BE2C (cell line): ENCODE measurements around the gene ANGPT4.

Experiments used
- DNase-seq: peaks from one replicate; pipeline ENCODE4 v3.0.0-alpha.2; 2020
- H3K27me3 ChIP-seq: fragments of 250-450 bp; sonication (Bioruptor Pico); 2 replicates; pipeline ENCODE4 v1.5.1; 2020; ENCODE audit warnings: mild to moderate bottlenecking
- H3K36me3 ChIP-seq: fragments of 250-450 bp; sonication (Bioruptor Pico); 2 replicates; pipeline ENCODE4 v1.5.1; 2020; ENCODE audit warnings: mild to moderate bottlenecking
- H3K4me1 ChIP-seq: fragments of 250-450 bp; sonication (Bioruptor Pico); 2 replicates; pipeline ENCODE4 v1.5.1; 2020
- H3K4me3 ChIP-seq: 2 replicates; pipeline ENCODE4 v1.5.1; 2011; ENCODE audit warnings: low read depth, low read length
- H3K9me3 ChIP-seq: fragments of 250-450 bp; sonication (Bioruptor Pico); 2 replicates; pipeline ENCODE4 v1.5.1; 2020
- TF ChIP-seq, protein P1 (sequence below): IDR thresholded peaks from 2 replicates; pipeline ENCODE4 v1.5.1; 2012; ENCODE audit warnings: mild to moderate bottlenecking, low read depth, low read length

ANGPT4 gene

DNA sequence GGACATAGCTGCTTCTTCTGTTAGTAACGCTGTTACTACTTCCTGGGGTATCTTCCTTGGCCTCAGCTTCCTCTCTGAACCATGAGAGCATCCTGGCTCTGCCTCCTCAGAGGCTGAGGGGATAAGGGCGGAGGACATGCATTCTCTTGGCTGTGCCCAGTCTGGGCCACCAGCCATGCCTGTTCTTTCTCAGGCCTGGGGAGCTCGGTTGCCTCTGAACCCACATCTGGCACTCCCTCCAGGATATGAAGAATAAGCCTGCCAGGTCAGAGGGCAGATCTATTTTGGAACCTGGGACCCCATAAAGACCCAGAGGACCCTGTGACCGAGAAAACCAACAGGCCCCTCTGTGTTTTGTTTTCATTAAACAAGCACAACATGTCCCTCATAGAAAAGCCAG, 6.6 kb upstream of the ANGPT4 start:
- H3K27me3 ChIP-seq, result no peaks in the 10 kb centered on the region
- no peak overlapping the region for H3K4me3 ChIP-seq
- H3K9me3 ChIP-seq, result no peaks in the 10 kb centered on the region
- no peak for DNase-seq
- TF ChIP-seq, protein P1, sequence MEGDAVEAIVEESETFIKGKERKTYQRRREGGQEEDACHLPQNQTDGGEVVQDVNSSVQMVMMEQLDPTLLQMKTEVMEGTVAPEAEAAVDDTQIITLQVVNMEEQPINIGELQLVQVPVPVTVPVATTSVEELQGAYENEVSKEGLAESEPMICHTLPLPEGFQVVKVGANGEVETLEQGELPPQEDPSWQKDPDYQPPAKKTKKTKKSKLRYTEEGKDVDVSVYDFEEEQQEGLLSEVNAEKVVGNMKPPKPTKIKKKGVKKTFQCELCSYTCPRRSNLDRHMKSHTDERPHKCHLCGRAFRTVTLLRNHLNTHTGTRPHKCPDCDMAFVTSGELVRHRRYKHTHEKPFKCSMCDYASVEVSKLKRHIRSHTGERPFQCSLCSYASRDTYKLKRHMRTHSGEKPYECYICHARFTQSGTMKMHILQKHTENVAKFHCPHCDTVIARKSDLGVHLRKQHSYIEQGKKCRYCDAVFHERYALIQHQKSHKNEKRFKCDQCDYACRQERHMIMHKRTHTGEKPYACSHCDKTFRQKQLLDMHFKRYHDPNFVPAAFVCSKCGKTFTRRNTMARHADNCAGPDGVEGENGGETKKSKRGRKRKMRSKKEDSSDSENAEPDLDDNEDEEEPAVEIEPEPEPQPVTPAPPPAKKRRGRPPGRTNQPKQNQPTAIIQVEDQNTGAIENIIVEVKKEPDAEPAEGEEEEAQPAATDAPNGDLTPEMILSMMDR, result no peak
- H3K36me3 ChIP-seq, result no peaks in the 10 kb centered on the region
- H3K4me1 ChIP-seq, result no peaks in the 10 kb centered on the region

DNA sequence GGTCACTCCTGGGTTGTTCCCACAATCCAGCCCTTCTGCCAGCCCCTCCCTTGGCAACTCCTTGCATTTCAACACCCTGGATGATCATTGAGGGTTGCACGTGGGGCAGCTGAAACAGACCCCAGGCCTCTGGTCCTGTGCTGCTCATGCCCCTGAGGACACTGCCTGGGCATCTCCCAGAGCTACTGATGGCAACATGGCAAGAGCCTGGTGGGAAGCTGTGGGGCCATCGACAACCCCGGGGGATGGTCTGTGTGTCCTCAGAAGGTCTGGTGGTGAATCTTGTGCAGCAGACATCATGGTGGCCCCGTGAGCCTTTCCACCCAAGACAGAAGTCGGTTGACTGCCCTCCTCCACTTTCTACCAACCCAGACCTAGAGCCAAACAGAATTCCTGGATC, 4.9 kb upstream of the ANGPT4 start:
- no peaks in the 10 kb centered on the region for H3K36me3 ChIP-seq
- no peaks in the 10 kb centered on the region for H3K9me3 ChIP-seq
- no peaks in the 10 kb centered on the region for H3K4me1 ChIP-seq
- no peak overlapping the region for H3K4me3 ChIP-seq
- TF ChIP-seq, protein P1, result no peak
- DNase-seq, result no peak
- H3K27me3 ChIP-seq, result no peaks in the 10 kb centered on the region

DNA sequence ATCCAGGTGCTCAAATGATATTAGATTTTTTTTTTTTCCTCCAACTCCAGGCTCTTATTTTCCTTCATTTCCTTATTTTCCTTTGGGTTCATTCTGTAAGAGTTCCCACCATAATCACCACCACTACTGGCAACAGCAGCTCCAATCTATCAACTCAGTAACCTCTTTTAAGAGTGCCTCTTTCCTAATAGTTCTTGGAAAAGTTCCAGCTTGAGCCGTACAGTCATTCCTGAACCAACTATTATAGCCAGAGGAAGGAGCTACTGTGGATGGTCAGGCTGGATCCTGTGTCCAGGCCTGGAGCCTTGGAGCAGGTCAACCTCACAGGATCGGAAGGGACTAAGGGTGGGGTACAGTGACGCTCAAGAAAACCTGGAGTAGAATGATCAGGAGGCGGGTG, 4.2 kb upstream of the ANGPT4 start:
- TF ChIP-seq, protein P1, result no peak
- no peak for DNase-seq
- H3K4me1 ChIP-seq, result no peaks in the 10 kb centered on the region

DNA sequence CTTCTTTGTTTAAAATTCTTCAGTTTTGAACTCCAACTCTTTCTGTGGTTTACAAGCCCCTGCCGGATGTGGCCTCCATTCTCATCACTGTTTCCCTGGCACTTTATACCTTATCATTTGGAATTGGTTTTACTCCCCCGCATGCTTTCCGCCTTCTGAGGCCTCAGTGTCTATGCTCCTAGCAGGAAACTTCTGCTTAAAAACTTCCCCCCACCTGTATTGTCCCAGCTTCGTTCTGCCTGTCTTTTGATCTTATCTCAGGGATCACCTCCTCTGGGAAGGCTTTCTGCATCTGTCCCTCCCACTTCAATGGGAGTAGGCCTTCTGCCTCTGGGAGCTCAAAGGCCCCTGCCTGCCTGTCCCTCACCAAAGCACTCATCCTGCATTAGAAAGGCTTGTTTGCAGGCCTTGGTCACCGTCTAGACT, 3.4 kb upstream of the ANGPT4 start:
- no peaks in the 10 kb centered on the region for H3K36me3 ChIP-seq
- TF ChIP-seq, protein P1, result no peak
- DNase-seq, result no peak
- H3K4me1 ChIP-seq, result no peaks in the 10 kb centered on the region
- no peaks in the 10 kb centered on the region for H3K27me3 ChIP-seq
- H3K9me3 ChIP-seq, result no peaks in the 10 kb centered on the region
- no peak overlapping the region for H3K4me3 ChIP-seq

More for the DNA sequence above, 4.2 kb upstream of the ANGPT4 start:
- no peaks in the 10 kb centered on the region for H3K27me3 ChIP-seq
- H3K36me3 ChIP-seq, result no peaks in the 10 kb centered on the region
- no peak overlapping the region for H3K4me3 ChIP-seq
- H3K9me3 ChIP-seq, result no peaks in the 10 kb centered on the region

DNA sequence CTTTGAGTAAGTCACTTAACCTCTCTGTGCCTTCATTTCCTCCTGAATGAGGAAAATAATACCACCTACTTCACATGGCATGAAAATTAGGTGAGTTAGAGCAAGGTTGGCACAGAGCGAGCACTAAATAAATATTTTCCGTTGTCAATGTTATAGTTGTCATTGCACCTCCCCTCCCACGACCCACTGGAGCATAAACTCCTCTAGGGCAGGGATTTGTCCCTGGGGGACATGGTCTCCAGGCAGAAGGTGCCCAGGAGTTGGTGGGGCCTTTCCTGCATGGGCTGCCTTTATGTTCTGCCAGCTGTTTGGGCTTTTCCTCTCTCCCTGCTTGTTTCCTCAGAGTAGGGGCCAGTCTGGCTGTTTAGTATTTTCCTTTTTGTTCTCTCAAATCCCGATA, 1.3 kb upstream of the ANGPT4 start:
- no peak for DNase-seq
- no peaks in the 10 kb centered on the region for H3K9me3 ChIP-seq
- H3K4me1 ChIP-seq, result no peaks in the 10 kb centered on the region
- H3K36me3 ChIP-seq, result no peaks in the 10 kb centered on the region
- H3K27me3 ChIP-seq, result no peaks in the 10 kb centered on the region
- TF ChIP-seq, protein P1, result no peak
- no peak overlapping the region for H3K4me3 ChIP-seq

DNA sequence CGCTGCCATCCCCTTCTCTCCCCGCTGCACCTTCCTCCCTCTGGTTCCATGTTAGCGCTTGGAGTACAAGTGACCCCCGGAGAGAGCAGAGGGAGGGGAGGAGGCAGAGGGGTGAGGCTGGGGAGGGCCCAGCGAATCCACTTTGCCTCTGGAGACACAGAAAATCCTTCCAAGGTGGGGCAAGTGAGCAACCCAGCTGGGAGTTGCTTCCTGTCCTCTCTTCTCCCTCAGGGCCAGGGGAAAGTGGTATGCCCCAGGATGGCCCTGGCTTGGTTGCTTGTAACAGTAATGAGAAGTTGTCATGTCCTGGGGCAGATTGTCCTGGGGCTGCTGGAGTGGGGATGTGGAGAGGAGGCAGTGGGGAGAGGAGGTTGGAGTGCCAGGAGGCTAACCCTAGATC, 691 bp upstream of the ANGPT4 start:
- no peak for DNase-seq
- TF ChIP-seq, protein P1, result no peak
- H3K4me3 ChIP-seq, result no peak overlapping the region
- no peaks in the 10 kb centered on the region for H3K36me3 ChIP-seq
- no peaks in the 10 kb centered on the region for H3K4me1 ChIP-seq
- H3K27me3 ChIP-seq, result no peaks in the 10 kb centered on the region
- no peaks in the 10 kb centered on the region for H3K9me3 ChIP-seq
